Parathyroid adenoma (tissue), 2 donors: Measurements from ENCODE around the gene SPAG9.

Experiments used
- H2AFZ ChIP-seq: fragments of 300-600 bp; sonication (generic); one replicate; pipeline ENCODE4 v1.7.0; 2017; ENCODE audit warnings: antibody characterized with exemption, mild to moderate bottlenecking
- H3K27ac ChIP-seq: fragments of 300-600 bp; sonication (generic); one replicate; pipeline ENCODE4 v1.7.0; 2017
- H3K27me3 ChIP-seq: fragments of 300-600 bp; sonication (generic); one replicate; pipeline ENCODE4 v1.7.0; 2017; ENCODE audit warnings: low read length; ENCODE audit not compliant: control insufficient read depth, insufficient read depth
- H3K36me3 ChIP-seq: fragments of 300-600 bp; sonication (generic); one replicate; pipeline ENCODE4 v1.7.0; 2017; ENCODE audit warnings: low read length; ENCODE audit not compliant: control insufficient read depth, insufficient read depth
- H3K4me1 ChIP-seq: fragments of 300-600 bp; sonication (generic); one replicate; pipeline ENCODE4 v1.7.0; 2017; ENCODE audit warnings: control low read depth
- H3K4me2 ChIP-seq: fragments of 300-600 bp; sonication (generic); one replicate; pipeline ENCODE4 v1.7.0; 2017; ENCODE audit warnings: low read length
- H3K4me3 ChIP-seq: fragments of 300-600 bp; sonication (generic); one replicate; pipeline ENCODE4 v1.7.0; 2017; ENCODE audit warnings: low read depth, low read length
- H3K79me2 ChIP-seq: fragments of 300-600 bp; sonication (generic); one replicate; pipeline ENCODE4 v1.7.0; 2017; ENCODE audit warnings: control low read depth
- H3K9ac ChIP-seq: fragments of 300-600 bp; sonication (generic); one replicate; pipeline ENCODE4 v1.7.0; 2017; ENCODE audit warnings: mild to moderate bottlenecking
- H3K9me3 ChIP-seq: fragments of 300-600 bp; sonication (generic); one replicate; pipeline ENCODE4 v1.7.0; 2017; ENCODE audit warnings: low read length; ENCODE audit not compliant: control insufficient read depth
- TF ChIP-seq, protein P1 (sequence below): fragments of 300-600 bp; sonication (generic); IDR thresholded peaks from one replicate; pipeline ENCODE4 v1.7.0; 2017; ENCODE audit warnings: antibody characterized with exemption, mild to moderate bottlenecking
- donor health status: primary hyperparathyroidism.

The SPAG9 gene, protein sequence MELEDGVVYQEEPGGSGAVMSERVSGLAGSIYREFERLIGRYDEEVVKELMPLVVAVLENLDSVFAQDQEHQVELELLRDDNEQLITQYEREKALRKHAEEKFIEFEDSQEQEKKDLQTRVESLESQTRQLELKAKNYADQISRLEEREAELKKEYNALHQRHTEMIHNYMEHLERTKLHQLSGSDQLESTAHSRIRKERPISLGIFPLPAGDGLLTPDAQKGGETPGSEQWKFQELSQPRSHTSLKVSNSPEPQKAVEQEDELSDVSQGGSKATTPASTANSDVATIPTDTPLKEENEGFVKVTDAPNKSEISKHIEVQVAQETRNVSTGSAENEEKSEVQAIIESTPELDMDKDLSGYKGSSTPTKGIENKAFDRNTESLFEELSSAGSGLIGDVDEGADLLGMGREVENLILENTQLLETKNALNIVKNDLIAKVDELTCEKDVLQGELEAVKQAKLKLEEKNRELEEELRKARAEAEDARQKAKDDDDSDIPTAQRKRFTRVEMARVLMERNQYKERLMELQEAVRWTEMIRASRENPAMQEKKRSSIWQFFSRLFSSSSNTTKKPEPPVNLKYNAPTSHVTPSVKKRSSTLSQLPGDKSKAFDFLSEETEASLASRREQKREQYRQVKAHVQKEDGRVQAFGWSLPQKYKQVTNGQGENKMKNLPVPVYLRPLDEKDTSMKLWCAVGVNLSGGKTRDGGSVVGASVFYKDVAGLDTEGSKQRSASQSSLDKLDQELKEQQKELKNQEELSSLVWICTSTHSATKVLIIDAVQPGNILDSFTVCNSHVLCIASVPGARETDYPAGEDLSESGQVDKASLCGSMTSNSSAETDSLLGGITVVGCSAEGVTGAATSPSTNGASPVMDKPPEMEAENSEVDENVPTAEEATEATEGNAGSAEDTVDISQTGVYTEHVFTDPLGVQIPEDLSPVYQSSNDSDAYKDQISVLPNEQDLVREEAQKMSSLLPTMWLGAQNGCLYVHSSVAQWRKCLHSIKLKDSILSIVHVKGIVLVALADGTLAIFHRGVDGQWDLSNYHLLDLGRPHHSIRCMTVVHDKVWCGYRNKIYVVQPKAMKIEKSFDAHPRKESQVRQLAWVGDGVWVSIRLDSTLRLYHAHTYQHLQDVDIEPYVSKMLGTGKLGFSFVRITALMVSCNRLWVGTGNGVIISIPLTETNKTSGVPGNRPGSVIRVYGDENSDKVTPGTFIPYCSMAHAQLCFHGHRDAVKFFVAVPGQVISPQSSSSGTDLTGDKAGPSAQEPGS (N-terminal part only)

DNA sequence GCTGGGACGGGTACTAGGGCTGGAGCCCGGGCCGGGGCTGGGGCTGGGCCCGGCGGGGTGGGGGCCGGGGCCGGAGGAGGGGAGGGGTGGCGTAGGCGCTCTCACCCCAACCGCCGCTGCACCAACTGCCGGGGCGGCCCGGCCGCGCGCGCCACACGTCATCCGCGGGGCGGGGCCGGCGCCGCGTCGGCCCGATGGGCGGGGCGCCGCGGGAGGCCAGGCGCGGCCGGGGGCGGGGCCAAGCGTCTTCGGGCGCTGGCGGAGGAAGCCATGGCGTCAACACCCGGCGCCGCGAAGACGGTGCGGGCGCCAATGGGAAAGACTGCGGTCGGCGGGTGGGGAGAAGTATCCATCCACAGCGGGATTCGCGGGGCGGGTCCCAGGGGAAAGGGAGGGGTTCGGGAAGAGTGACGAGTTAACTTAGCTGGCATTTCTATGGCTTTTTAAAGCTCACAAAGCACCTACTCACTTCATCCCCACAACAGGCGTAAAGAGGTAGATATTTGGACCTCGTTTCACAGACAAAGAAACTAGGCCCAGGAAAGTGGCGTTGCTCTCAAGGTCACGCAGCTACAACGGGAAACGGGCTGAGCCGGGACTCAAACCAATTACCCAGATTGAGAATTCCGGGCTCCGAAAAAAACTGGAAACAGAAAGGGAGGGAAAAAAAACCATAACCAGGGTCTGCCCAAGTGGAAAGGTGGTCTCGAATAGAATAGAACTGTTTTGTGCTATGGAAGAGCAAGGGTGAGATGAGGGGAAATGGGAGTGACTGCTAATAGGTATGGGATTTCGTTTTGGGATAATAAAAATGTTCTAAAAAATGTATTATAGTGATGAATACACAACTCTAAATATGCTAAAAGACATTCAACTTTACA is at the start of gene SPAG9:
TSS of gene SPAG9 (minus strand) at position 130 of the 881 bp plus-strand sequence. CDS start 212 bp downstream, outside the sequence.
- Histone ChIP-seq H3K4me1 (peaks cover 22% of the 10 kb centered on the region), H3K9me3 (no peaks in the 10 kb centered on the region), H3K27me3 (no peaks in the 10 kb centered on the region), H3K4me2 (peak within 1 kb of the TSS; percentile 97), H3K9ac (peak within 1 kb of the TSS; percentile 91), H2AFZ (peak within 1 kb of the TSS; percentile 86), H3K4me3 (peak within 1 kb of the TSS; percentile 89), H3K79me2 (peaks cover 15% of the 10 kb centered on the region), H3K36me3 (no peaks in the 10 kb centered on the region), H3K27ac (peak within 1 kb of the TSS; percentile 98)
- TF ChIP-seq, protein P1, sequence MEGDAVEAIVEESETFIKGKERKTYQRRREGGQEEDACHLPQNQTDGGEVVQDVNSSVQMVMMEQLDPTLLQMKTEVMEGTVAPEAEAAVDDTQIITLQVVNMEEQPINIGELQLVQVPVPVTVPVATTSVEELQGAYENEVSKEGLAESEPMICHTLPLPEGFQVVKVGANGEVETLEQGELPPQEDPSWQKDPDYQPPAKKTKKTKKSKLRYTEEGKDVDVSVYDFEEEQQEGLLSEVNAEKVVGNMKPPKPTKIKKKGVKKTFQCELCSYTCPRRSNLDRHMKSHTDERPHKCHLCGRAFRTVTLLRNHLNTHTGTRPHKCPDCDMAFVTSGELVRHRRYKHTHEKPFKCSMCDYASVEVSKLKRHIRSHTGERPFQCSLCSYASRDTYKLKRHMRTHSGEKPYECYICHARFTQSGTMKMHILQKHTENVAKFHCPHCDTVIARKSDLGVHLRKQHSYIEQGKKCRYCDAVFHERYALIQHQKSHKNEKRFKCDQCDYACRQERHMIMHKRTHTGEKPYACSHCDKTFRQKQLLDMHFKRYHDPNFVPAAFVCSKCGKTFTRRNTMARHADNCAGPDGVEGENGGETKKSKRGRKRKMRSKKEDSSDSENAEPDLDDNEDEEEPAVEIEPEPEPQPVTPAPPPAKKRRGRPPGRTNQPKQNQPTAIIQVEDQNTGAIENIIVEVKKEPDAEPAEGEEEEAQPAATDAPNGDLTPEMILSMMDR, result no peak

DNA sequence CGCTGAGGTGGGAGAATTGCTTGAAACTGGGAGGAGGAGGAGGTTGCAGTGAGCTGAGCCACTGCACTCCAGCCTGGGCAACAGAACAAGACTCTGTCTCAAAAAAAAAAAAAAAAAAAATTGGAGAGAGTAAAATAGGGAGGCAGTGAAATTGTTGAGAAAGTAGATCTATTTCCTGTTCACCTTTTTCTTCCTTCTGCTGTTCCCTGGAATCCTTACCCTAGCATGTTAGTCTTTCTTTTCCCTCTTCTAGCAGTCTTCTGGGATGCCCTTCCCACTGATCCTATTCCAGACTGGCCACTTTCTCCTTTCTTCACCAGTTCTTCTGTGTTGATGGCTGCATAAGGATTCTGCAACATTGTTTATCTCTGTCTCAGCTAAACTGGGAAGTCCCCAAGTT is 48.7 kb upstream of the SPAG9 start:
- no peak overlapping the region for H2AFZ ChIP-seq
- H3K9me3 ChIP-seq, result no peaks in the 10 kb centered on the region
- H3K36me3 ChIP-seq, result no peaks in the 10 kb centered on the region
- TF ChIP-seq, protein P1, result no peak
- H3K4me1 ChIP-seq, result no peaks in the 10 kb centered on the region
- H3K4me2 ChIP-seq, result no peak overlapping the region
- no peak overlapping the region for H3K4me3 ChIP-seq
- no peaks in the 10 kb centered on the region for H3K79me2 ChIP-seq
- H3K9ac ChIP-seq, result no peak overlapping the region
- no peaks in the 10 kb centered on the region for H3K27me3 ChIP-seq
- no peak overlapping the region for H3K27ac ChIP-seq

DNA sequence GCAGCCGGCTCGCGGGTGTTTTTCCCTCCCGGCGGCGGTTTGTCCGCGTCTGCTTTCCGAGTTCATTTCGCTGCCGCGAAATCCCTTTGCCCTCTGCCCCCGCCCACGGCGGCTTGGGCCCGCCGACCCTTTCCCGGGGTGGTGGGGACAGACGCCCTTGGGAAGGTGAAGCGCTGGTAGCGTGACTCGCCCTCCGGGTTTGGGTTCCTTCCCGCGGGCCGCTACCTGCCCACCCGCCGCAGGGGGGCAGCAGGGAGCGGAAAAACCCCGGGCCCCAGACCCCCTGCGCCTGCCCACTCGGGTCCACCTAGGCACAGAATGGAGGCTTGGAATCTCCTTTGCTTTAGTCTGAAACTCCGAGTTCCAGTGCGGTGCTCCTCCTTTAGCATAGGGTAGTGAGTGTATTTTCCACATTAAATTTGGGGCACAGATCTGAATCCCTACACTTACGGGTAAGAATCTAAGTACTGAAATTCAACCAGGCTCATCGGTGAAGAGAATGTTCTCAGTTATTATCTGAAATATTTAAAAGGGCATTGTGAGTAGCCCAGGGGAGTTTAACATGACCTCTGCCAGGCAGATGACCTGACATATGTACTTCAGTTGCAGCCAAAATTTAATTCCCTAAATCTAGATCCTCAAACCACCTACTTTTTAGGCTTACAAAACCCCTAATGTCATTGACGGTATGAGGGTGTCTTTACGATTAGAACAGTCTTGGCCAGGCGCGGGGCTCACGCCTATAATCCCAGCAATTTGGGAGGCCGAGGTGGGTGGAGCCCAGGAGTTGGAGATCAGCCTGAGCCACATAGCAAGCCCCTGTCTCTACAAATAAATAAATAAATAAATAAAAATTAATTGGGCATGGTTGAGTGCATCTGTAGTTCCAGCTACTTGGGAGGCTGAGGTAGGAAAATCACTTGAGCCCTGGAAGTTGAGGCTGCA is 46.6 kb upstream of the SPAG9 start:
- H3K9ac ChIP-seq, result peak overlapping the region; percentile 43
- H3K9me3 ChIP-seq, result no peaks in the 10 kb centered on the region
- H3K4me3 ChIP-seq, result peak overlapping the region; percentile 72
- peak overlapping the region; percentile 100 for H2AFZ ChIP-seq
- H3K27ac ChIP-seq, result peak overlapping the region; percentile 61
- H3K79me2 ChIP-seq, result no peaks in the 10 kb centered on the region
- H3K4me2 ChIP-seq, result peak overlapping the region; percentile 99
- no peaks in the 10 kb centered on the region for H3K36me3 ChIP-seq
- H3K27me3 ChIP-seq, result no peaks in the 10 kb centered on the region
- no peaks in the 10 kb centered on the region for H3K4me1 ChIP-seq
- TF ChIP-seq, protein P1, result peak; percentile 72
